HG03280 (cell line): Measurements from ENCODE around the gene ZFP36L2.

ENCODE experiments used
- ATAC-seq: cut with Tn5 transposase; IDR thresholded peaks from one replicate; pipeline ENCODE4 v1.9.1; 2021; ENCODE audit warnings: mild to moderate bottlenecking, moderate library complexity; ENCODE audit not compliant: unreplicated experiment

Gene ZFP36L2

DNA sequence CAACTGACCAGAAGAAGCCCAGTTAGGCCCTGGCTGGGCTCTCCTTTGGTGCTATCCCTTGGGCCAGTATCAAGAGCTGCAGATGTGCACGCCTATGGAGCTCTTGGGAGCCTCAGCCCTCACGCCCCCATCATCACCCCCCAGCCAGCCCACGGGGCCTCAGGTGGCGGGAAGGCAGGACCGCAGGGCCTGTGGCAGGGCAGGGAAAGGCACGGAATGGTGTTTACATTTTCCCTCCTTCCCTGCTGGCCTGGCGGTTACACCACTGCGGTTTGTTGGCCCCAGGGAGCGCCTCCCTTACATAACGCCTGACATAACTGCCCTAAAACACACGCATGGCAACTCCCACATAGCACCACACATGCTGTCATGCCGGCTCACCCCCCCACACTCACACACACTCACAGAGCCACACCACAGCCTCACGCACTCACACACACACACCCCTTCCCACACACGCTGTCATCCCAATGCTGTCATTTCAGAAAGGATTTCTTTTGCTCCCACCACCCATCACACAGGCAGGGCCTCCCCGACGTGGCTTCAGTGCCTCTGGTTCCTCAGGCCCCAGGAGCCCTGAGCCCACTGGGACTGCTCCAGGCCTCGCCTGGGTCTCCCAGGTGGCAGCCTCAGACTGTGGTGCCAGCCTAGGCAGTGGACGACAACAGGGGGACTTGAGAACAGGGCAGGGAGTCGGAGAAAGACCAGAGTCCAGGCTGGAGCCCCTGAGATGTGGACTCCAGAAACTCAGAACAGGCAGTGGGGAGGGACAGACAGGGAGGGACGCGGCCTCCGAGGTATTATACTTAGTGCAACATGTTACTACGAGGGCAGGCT, 15.7 kb downstream of the ZFP36L2 start:
- no peak for ATAC-seq

DNA sequence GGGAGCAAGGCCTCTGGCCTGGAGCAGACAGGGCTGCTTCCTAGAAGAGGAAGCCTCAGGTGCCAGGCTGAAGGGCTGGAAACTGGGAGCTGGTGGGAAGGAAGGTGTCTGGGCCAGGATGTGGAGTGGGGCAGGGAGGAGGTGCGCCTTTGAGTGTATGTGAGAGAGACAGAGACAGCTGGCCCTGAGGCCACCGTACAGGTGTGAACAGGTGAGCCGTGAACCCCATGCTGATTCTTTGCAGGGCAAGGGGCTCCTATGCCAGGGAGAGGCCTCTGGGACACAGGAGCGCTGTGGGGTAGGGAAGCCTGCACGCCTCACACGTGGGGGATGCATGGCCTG, 16.3 kb downstream of the ZFP36L2 start:
- ATAC-seq = no peak

DNA sequence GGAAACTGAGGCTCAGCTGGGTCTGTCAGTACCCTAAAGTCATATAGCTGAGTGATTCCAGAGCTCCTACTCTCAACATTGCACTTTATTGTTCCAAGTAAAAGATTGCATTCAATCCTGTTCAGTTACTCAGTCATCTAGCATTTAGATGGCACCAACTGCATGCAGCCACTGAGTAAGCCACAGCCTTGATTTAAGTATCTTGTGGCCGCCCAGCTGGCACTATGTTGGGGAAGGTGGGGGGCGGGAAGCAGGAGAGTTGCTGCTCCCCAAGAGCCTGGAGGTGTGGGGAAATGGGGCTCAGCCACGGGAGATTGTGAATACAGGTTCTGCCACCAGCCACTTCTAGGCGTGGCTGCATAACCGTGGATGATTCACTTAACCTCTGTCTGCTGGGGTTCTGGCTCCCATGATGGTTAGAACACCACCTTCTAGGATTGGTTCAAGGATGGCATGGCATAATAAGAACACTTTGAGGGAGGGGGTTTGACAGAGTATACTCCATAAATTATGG, 17.1 kb downstream of the ZFP36L2 start:
- no peak for ATAC-seq

DNA sequence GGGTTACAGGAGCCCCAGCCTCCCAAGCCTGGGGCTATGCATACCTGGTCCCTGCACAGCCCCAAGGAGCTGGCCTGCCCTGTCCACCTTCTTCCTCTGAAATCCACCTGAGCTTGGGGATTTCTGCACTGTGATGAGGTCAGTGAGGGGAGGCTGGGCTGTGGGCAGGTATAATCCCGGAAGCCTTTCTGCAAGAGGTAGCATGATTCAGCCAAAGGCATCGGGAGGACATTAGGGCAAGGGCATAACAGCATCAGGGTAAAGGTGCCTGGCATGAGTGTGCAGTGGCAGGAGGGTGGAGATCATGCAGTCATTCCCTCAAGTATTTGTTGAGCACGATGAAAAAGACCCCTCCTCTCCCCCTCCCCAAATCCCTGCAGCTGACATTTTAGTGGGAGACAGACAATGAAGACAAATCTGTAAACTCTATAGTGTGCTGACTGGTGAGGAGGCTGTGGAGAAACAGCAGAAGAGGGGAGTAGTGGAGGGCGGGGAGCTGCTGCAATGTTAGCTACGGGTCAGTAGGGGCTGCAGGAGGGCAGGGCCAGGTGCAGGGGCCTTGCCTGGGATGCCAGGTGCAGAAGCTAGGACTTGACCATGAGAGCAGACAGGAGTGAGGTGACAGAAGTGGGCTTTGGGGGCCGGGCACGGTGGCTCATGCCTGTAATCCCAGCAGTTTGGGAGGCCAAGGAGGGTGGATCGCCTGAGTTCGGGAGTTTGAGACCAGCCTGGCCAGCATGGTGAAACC, 18.7 kb downstream of the ZFP36L2 start:
- ATAC-seq = no peak

DNA sequence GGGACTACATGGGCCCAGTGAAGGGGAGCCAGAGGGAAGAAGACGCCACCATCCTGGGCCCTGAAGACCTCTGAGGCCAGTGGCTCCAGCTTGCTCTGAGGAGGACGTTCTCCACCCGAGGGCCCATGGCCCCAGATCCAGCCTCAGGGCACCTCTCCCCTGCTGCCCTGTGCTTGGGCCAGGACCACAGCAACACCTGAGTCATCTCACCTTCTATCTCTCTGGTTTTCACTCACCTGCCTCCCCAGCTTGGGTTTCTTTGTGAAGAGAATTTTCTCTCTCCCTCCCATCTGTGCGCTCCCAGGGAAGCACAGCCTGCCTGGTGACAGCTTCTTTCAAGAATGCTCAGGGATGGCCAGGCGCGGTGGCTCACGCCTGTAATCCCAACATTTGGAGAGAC, 19.8 kb downstream of the ZFP36L2 start:
- ATAC-seq = no peak

DNA sequence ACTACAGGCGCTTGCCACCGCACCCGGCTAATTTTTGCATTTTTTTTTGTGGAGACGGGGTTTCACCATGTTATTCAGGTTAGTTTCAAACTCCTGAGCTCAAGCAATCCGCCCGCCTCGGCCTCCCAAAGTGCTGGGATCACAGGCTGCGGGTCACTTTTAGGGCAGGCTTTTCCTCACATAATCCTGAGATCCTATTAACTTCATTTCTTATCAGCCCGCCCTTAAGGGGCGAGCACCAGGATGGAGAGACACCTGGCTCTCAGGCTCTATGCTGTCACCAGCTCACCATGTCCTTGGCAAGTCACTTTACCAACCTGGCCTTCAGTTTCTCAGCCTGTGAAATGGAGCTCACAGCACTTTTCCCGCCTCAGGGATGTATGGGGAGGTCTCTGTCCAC, 23.0 kb downstream of the ZFP36L2 start:
- ATAC-seq = no peak

DNA sequence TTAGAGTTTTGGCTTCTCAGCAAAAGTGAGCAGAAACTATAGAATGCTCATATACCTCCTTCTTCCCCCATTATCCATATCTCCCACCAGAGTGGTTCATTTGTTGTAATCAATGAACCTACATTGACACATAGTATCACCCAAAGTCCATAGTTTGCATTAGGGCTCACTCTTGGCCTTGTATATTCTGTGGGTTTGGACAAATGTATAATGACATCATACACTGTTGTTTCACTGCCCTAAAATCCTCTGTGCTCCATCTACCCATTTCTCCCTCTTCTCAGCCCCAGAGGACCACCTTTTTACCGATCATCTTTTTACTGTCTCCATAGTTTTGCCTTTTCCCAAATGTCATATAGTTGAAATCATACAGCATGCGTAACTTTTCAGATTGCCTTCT, 24.1 kb downstream of the ZFP36L2 start:
- ATAC-seq = no peak

DNA sequence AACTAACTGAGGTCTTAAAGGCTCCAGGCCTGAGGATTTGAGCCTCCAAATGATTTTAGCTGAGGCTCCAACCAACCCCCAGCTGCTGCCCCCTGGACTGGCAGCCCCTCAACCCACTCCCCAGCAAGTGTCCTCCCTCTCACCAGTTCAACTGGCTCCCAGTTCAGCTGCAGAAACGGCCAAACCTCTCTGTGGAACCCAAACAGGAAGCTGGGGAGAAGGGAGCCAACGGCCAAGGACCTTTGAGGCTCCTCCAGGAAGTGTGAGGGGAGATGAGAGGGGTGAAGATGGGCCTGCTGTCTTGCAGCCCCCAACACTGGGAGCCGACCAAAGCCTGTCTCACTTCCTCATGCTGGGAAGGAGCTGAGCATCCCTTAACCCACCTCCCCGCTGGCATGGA, 24.9 kb downstream of the ZFP36L2 start:
- ATAC-seq = no peak

DNA sequence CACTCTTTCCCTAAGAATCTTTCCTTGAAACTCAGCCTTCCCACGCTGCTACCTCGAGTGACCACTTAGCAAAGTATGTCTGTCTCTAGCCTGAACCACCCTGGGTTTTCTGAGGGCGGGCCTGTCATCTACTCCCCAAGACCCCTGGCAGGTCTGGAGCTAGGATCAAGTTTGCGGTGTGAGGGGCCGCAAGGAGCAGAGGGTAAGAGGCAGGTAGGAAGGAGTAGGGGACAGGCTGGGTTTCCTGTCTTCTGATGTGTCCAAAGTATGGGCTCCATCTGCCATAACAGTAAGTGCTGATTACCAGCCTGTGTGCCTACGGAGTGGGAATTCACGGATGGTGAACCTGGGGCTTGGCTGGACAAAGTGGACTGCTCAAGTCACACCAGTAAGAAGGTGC, 25.4 kb downstream of the ZFP36L2 start:
- ATAC-seq = no peak

DNA sequence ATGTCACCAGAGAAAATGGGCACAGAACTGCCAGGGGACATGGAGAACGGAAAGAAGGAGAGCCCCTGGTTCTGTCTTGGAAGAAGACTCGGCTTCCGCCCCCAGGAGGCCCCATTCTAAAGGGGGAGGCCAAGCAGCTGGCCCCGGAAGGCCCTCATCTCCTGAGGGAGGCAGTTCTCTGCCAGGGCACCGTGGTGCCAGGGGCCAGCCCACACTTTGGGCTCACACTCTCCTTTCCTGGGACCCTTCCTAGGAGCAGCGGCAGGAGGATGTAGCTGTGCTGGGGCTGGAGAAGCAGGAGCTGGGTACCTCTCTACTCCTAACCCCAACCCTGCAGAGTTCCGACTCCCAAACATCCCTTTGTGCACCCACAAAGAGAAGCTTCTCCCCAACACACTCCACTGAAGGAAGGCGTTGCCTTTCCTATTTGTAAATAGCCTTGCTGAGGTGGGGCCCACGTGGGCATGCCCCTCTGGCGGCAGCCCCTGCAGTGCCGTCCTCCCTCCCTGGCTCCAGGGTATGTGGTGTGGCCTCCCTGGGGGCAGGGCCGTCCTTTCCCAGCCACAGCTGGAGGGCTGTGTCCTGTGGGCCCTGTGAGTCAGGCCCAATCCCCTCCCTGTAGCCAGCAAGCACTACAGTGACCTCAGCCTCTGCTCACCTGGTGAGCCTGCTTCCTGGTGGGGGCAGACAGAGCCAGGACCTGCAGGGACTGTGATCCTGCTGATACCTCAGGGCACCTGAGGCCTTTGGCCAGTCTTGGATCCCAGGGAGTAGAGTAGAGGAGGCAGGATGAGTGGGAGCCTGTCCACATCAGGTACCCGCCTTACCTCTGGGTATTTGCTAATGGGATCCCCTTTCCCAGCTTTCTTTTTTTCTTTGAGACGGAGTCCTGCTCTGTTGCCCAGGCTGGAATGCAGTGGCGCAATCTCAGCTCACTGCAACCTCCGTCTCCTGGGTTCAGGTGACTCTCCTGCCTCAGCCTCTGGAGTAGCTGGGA, 26.6 kb downstream of the ZFP36L2 start:
- ATAC-seq = no peak

DNA sequence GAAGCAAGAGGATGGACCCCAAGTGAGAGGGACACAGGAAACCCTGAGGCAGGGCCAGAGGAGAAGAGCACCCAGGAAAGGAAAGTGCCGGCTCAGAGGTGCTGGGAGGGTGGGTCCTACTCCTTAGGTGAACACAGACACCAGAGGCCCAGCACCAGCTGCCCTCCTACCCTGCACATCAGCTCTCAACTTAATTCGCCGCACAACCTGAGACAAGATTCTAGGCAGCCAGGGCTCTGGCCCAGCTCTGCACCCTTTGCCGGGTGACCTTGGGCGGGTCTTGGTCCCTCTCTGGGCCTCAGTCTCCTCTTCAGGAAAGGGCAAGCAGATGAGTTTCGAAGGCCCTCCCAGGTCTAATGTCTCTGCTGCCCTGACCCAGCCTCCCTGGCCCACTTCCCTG, 28.1 kb downstream of the ZFP36L2 start:
- ATAC-seq = no peak

DNA sequence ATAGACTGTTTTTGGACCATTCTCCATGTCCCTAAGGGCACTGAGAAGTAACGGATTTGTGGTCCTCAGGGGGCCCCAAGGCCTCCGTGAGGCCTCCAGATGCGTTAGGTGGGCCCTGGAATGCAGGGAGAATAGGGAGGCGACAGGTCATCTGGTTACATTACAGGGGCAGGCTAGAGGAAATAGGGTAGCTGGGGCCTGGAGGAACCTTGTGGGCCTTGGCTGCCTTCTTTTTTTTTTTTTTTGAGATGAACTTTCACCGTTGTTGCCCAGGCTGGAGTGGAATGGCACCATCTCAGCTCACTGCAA, 28.9 kb downstream of the ZFP36L2 start:
- ATAC-seq = no peak

DNA sequence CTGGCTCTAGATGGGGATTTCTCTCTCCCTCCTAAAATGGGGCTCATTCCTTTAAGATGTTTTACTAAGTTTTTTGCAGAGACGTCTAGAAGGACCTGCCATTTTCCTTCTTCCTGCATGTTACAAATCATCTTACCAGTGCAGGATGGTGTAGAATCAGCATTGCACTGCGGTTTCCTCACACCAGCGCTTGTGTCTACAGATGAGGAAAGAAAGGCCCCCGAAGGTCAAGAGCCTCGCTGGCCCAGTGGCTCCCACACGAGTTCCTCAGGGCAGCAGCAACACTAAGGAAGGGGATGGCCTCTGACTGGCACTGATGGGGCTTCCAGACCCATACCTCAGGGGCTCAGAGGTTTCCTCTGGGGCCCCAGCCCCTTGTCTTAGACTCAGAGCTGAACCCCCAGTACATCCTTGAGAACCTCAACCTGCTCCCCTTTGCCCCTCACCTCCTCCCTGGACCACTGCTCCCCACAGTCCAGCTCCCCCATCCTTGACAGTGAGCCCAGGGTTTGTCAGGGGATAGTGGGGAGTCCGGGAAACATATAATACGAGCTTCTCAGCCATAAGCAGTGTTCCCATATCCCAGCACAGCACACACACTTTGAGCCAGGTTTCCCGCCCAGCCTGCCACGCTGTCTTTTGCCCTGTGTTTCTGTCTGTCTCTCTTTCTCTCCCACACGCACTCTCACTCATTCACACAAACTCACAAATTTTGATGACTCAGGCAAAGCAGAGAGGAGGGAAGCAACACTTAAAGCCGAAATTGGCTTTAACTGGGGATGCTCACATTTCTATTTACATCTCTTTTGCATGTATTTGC, 29.4 kb downstream of the ZFP36L2 start:
- ATAC-seq = no peak

DNA sequence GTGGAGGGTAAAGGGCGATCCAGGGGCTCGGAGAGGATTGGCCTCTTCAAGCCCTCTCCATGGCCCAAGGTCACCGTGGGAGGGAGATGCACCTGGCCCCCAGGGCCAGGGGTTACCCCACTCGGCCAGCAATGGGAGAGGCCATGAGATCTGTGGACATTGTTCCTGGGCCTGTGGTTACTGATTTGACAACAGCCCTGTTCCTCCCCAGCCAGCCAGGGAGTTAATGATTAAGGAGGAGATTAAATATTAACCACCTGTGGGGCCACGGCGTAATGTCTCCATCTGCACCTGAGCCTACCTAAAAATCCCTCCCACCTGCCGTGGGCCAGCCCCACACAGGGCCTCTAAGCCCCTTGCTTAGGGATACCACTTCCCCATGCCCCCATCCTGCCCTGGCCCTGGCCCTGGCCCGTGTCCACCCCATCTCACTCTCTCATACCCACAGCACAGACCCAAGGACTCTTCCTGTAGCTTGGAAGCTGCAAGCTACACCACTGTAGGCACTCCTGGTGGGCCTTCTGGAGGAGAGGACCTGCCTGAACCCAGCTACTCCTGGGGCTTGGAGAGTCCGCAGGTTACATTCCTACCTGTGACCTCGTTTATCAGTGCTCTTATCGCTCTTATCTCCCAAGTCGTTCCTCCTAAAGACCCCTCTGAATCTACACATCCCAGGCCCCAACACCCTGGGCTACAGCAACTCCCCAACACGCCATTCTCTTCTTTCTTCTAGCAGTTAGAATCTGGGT, 32.1 kb downstream of the ZFP36L2 start:
- ATAC-seq = no peak

DNA sequence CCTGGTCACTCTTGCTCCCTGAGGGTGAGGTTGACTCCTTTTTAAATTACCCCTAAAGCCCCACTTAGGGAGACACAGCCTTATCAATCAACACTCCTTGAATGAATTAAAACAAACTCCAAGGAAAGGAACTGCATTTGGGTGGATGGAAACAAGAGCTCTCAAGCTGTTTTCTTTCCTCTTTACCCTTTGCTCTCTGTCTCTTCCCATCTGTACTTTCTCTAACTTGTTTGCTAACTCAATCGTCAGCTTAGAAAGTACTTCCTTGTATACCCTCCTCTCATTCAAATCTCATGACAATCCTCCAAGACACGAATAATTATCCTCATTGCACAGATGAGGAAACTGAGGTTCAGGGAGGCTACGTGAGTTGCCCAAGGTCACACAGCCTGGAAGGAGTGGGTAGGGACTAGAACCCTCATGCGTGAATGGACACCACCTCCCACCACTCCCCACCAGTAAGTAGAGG, 32.7 kb downstream of the ZFP36L2 start:
- no peak for ATAC-seq

DNA sequence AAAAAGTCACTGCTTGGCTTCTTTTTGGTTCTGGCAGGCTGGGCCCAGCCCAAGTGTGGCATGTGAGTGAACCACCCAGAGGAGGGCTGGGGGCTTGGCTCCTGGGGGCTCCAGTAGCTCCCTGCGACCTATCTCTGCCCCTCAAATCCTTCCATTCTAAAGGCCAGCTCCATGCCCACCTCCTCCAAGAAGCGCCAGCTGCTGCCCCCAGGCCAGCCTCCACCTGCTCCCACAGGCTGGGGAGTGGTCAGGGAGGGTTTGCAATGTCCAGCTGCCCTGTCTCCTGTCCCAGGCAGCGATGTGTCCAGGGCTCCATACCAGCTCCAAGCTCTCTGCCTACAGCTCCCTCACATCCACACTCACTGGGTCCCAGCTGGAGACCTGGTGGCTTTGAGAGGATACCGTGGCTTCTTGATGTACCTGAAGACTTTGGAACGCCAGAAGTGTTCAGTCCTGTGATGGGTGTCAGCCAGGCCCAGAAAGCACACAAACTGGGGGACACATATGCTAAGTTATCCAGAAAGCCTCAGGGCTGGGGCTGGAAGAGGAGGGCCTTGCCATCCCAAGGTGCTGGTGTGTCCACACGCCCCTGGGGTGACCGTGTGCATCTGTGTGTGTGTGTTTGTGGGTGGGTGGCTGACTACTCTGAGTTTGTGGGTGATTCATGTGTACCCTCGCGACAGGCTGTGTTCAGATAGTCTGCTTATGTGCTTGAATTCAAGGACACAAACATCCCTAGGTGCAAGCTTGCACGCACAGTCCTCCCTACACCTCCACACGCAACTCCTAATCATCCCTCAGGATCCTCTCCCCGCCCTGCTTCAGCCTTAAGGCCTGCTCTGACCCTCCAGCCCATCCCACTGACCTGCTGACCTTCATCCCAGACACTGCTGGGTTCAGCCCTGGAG, 33.4 kb downstream of the ZFP36L2 start:
- ATAC-seq = no peak

DNA sequence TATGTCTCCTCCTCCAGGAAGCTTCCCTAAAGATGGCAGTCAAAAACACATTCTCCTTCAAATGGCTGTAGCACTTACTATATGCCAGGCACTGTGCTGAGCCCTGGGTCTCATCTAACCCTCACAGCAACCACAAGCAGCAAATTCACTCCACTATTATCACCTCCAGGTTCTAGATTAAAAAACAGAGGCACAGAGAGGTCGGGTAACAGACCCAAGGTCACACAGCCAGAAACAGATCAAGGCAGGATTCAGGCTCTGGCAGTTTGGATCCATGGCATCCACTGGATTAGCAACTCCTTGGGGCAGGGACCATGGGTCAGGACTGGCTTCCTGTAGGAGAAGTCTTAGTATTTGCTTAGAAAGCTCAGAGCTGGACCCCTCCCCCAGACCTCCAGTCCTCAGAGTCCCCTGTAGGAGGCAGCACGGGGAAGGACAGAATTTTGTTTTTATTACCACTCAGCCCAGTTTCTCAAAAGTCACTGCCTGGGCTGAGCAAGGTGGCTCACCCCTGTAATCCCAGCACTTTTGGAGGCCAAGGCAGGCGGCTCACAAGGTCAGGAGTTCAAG, 34.4 kb downstream of the ZFP36L2 start:
- no peak for ATAC-seq
